HG03097 (cell line): ENCODE data around the gene KIFC3.
"Not testable (repeated sequence)": the region's sequence is repeated elsewhere in the genome, so short reads cannot be mapped to it uniquely, and the experiment has no call there.

Source experiments
- ATAC-seq: cut with Tn5 transposase; IDR thresholded peaks from one replicate; pipeline ENCODE4 v1.9.1; 2021; ENCODE audit not compliant: unreplicated experiment, low FRiP score

The KIFC3 gene, protein sequence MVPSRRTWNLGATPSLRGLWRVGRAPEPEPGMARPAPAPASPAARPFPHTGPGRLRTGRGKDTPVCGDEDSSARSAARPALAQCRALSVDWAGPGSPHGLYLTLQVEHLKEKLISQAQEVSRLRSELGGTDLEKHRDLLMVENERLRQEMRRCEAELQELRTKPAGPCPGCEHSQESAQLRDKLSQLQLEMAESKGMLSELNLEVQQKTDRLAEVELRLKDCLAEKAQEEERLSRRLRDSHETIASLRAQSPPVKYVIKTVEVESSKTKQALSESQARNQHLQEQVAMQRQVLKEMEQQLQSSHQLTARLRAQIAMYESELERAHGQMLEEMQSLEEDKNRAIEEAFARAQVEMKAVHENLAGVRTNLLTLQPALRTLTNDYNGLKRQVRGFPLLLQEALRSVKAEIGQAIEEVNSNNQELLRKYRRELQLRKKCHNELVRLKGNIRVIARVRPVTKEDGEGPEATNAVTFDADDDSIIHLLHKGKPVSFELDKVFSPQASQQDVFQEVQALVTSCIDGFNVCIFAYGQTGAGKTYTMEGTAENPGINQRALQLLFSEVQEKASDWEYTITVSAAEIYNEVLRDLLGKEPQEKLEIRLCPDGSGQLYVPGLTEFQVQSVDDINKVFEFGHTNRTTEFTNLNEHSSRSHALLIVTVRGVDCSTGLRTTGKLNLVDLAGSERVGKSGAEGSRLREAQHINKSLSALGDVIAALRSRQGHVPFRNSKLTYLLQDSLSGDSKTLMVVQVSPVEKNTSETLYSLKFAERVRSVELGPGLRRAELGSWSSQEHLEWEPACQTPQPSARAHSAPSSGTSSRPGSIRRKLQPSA

DNA sequence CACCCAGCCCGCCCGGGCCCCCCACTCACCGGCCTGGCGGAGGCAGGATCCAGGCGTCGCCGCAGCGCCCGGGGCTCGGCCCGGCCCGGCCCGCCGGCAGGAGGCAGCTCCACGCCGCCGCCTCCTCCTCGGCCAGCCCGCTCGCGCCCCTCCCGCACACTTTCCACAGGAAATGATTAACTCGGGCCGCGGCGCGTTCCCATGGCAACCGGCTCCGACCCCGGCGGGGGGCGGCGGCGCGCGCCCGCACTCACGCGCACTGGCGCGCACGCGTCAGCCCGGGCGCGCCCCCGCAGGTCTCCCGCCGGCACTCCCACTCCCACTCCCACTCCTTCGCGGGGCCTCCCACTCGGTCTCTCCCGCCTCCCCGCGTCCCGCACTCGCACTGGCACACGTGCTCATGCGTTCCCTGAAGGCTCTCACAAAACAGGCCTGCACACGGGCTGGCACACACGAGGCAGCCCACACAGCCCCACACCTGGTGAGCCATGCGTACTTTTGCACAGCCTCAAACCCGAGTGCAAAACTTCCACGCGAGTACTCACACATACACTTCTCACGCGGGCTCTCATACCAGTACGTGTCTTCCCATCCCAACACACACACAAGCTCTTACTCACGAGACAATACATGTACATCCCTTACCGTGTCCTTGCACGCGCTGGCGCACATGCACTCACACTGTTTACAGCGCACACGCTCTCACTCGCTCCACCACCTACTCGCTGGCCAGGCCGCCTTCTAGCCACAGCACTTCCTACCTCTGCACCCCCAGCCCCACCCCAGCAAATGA, at the start of gene KIFC3:
Gene KIFC3 (minus strand): TSS at position 151 of the 793 bp plus-strand sequence. CDS start 4,248 bp downstream, outside the sequence.
- no peak for ATAC-seq

GRCh38 chr16:57848181-57848580, 45.9 kb upstream of the KIFC3 start:
- no peak for ATAC-seq

DNA sequence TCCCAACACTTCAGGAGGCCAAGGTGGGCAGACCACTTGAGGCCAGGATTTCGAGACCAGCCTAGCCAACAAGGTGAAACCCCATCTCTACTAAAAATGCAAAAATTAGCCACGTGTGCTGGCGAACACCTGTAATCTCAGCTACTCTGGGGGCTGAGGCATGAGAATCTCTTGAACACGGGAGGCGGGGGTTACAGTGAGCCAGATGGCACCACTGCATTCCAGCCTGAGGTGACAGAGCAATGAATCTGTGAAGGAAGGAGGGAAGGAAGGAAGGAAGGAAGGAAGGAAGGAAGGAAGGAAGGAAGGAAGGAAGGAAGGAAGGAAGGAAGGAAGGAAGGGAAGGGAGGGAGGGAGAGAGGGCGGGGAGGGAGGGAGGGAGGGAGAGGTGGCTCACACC, 44.6 kb upstream of the KIFC3 start:
- ATAC-seq = not testable (repeated sequence)

DNA sequence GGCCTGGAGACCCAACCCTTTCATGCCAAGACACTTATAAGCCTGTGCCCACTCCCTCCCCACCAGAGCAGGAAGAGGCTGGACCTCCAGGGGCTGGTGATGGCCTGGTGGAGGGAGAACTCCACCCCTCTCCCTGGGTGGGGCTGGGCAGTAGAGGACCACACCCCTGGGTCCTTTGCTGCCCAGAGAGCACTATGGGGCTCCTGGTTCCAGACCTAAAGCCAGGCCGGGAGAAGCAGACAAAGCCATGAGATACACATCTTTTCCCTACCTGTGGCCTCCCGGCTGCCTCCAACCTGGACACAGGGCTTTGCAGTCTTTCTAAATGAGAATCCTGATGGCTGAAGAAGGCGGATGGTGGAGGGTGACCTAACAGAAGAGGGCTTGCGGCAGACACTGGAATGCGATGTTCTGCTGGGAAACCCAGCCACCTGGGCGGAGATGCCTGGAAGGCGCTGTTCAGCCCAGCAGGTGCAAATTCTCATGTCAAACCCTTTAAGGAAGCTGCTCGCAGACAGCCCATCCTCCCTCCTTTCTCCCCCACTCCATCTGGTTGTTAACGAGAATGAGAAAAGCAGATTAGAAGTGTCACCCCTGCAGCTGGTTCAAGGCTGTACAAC, 43.9 kb upstream of the KIFC3 start:
- no peak for ATAC-seq

GRCh38 chr16:57845115-57845514, 42.8 kb upstream of the KIFC3 start:
- ATAC-seq = no peak

DNA sequence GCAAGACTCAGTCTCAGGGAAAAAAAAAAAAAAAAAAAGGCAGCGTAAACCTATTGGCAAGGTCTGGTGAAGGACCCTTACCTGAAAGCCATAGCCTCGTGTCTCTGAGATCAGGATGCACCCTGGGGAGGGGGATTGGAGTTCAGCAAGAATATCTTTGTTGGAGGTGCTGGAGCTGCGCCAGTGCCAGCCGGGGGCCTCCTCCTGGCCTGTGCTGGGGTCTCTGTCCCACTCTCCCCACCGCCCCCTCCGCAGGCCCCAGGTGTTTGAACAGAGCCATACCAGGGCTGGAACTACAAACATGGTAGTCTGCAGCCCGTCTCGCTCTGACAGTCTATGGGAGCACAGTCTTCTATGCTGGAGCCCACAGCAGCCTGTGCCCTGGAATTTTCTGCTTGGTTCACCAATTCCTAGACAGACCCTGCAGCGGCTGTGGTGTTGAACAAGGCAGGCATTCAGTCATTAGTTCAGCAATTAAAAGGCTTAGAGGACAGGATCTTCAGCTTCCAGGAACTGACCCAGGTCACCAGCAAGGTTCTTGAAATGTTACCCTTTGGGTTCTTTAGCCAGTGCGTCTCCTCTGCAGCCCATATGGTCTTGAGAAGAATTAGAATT, 42.2 kb upstream of the KIFC3 start:
- no peak for ATAC-seq

GRCh38 chr16:57843400-57843799, 41.1 kb upstream of the KIFC3 start:
- ATAC-seq = no peak

GRCh38 chr16:57842601-57843000, 40.3 kb upstream of the KIFC3 start:
- no peak for ATAC-seq

DNA sequence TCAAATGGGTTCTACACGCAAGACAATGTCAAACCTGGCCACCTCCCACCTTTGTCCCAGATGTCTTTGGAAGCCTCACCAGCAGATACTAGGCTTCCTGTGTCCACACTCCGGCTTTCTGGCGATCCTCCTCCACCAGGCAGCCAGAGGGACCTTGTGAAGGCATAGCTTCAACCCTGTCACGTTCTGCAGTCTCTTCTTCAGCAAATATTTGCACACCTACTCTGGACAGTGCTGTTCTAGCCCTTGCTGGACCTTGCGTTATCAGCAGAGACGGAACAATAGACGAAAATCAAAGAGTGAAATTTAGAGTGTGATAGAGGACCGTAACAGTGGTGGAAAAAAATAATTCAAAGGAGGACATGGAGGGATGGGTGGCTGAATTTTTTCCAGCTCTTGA, 38.5 kb upstream of the KIFC3 start:
- no peak for ATAC-seq

DNA sequence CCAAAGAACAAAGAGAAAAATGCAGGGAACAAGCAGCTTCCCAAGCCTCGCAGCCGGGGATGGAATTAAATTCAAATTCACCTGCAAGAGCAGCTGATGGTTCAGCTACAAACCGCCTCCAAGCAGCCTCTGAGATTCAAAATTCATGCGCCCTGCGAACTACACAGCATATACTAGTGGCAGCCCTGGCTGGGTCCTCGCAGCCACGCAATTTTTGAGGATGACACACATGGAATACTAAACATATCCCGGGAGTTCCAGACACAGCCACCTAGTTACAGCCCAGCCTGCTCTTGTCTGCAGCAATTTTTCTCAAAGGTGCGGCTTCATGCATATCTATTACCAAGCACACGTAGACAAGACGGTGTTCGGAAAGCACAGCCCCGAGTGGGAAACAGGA, 35.9 kb upstream of the KIFC3 start:
- no peak for ATAC-seq

GRCh38 chr16:57837305-57838125, 35.2 kb upstream of the KIFC3 start:
- ATAC-seq = no peak

DNA sequence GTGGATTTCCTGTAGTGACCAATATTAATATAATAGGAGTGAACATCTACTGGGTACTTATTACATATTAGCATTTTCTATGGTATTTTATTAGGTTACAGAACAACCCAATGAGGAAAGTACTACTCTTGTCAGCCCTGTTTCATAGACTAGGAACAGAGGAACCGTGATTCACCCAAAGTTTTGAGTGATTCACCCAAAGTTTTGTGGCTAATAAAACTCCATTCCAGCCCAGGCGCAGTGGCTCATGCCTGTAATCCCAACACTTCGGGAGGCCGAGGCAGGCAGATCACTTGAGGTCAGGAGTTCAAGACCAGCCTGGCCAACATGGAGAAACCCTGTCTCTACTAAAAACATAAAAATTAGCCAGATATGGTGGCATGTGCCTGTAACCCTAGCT, 33.1 kb upstream of the KIFC3 start:
- ATAC-seq = not testable (repeated sequence)

DNA sequence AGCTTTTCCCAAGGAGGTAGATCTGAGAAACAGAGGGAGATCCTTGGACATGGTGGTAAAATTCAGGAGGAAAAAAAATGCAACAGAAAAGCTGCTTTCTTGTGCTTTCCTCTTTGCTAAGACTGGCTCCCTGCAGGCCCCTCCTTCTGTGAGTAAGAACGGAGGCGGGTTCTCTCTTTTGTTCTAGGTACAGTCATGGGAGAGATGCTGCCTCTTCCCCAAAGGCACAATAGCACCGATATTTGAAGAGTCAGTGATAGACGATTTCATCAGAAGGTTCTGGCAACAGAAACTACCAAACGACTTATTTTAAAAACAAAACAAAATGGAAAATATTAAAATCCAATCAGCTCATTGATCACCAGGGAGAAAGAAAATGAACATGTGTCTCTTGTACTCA, 32.6 kb upstream of the KIFC3 start:
- no peak for ATAC-seq

- ATAC-seq = no peak
These were observed 28.7 kb upstream of the KIFC3 start for GRCh38 chr16:57830890-57831484.

- no peak for ATAC-seq
These were observed 27.7 kb upstream of the KIFC3 start for GRCh38 chr16:57829969-57830360.

DNA sequence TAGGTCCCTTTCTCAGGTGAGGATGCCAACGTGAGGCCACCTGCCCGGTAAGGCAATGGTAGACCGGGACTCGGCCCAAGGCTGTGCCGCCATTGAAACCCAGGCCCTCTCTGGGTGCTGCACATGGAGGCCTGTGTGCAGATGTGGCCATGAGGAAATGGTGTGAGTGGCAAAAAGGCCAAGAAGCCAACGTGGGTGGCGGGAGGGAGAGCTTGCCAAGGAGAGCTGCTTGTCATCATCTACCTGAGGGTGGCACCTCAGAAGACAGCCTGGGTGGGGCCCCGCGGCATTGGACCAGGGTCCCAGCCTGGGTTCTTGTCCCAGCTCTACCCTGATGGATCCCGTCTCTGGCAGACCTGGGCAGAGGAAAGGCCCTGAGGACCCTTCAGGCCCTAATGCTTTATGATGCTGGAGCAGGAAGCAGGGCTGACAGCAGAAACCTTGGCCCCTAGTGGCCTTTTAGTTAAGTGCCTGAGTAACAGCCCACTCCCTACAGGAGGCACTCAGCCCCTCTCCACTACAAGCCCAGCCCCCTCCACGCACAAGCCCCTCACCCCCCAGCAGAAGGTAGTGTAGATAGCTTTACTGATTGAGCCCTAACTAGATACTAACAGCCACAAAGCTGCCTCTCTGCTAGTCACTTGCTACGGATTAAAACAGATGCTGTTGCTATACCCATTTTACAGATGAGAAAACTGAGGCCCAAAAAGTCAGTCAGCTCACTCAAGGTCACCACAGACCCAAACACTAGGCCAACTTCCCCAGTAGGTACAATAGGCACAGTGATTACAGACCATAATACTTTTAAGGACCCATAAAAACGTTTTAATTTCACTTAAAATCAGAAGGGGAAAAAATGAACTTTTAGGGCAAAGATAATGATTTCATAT, 26.2 kb upstream of the KIFC3 start:
- ATAC-seq = no peak

GRCh38 chr16:57826706-57827625, 24.7 kb upstream of the KIFC3 start:
- ATAC-seq = no peak
